ENCODE results near the gene PSMC5.

The PSMC5 gene

GRCh38 chr17:63821804-63822203 is 5.4 kb upstream of the PSMC5 start:
- DNase-seq: no peak

GRCh38 chr17:63822537-63822936 is 4.7 kb upstream of the PSMC5 start:
- DNase-seq: no peak

- DNase-seq: no peak
Measured at GRCh38 chr17:63823659-63824331, 3.4 kb upstream of the PSMC5 start.

- no peak for DNase-seq
Measured at GRCh38 chr17:63824362-63824761, 2.9 kb upstream of the PSMC5 start.

- DNase-seq: no peak
Measured at GRCh38 chr17:63826468-63827001, 696 bp upstream of the PSMC5 start.

- DNase-seq: no peak
Measured at GRCh38 chr17:63827801-63828221, 580 bp downstream of the PSMC5 start.

GRCh38 chr17:63828936-63829335 is 1.7 kb downstream of the PSMC5 start:
- DNase-seq: no peak

- DNase-seq: no peak
Measured at GRCh38 chr17:63830278-63830677, 3.0 kb downstream of the PSMC5 start.

GRCh38 chr17:63830904-63831491 is 3.8 kb downstream of the PSMC5 start:
- no peak for DNase-seq

- no peak for DNase-seq
Measured at GRCh38 chr17:63831505-63831904, 4.3 kb downstream of the PSMC5 start.

- DNase-seq: no peak
Measured at GRCh38 chr17:63832014-63832413, 4.8 kb downstream of the PSMC5 start.

- no peak for DNase-seq
Measured at GRCh38 chr17:63832455-63832854, 5.2 kb downstream of the PSMC5 start.

GRCh38 chr17:63833026-63833740 is 6.0 kb downstream of the PSMC5 start:
- DNase-seq: no peak

GRCh38 chr17:63833741-63834373 is 6.6 kb downstream of the PSMC5 start:
- no peak for DNase-seq

GRCh38 chr17:63834431-63835166 is 7.4 kb downstream of the PSMC5 start:
- DNase-seq: no peak

- no peak for DNase-seq
Measured at GRCh38 chr17:63835167-63835720, 8.0 kb downstream of the PSMC5 start.

- DNase-seq: no peak
Measured at GRCh38 chr17:63836811-63837210, 9.6 kb downstream of the PSMC5 start.

GRCh38 chr17:63837480-63837879 is 10.2 kb downstream of the PSMC5 start:
- no peak for DNase-seq

- DNase-seq: no peak
Measured at GRCh38 chr17:63837962-63838600, 10.8 kb downstream of the PSMC5 start.

- no peak for DNase-seq
Measured at GRCh38 chr17:63838631-63839171, 11.5 kb downstream of the PSMC5 start.

GRCh38 chr17:63840591-63841349 is 13.5 kb downstream of the PSMC5 start:
- DNase-seq: no peak
